ACHN (cell line): ENCODE results near the gene PDCD11.
A peak's percentile ranks its signal among the peaks of the same experiment; 100 is the strongest.
"Not testable (repeated sequence)": the region's sequence is repeated elsewhere in the genome, so short reads cannot be mapped to it uniquely, and the experiment has no call there.

Source experiments
- DNase-seq: peaks from one replicate; pipeline ENCODE4 v3.0.0-alpha.2; 2015
- in situ Hi-C: cut with HindIII; loops from 2 replicates; pipeline ENCODE4 v1.10.0; 2017; ENCODE audit warnings: low sequenced_read_pairs, low pct_ligation_motif_present, low pct_unique_long_range_greater_than_20kb

PDCD11 gene

GRCh38 chr10:103459615-103460014, 63.2 kb downstream of the PDCD11 start:
- no peak for DNase-seq
- in situ Hi-C loops, result no loop called here

GRCh38 chr10:103463499-103463898, 67.1 kb downstream of the PDCD11 start:
- in situ Hi-C loops, result no loop called here

GRCh38 chr10:103465411-103466179, 69.2 kb downstream of the PDCD11 start:
- in situ Hi-C loops, result no loop called here
- no peak for DNase-seq

More at GRCh38 chr10:103463499-103463898, 67.1 kb downstream of the PDCD11 start:
- DNase-seq, result no peak

- DNase-seq, result no peak
Measured at GRCh38 chr10:103466734-103467133, 70.3 kb downstream of the PDCD11 start.

GRCh38 chr10:103467406-103467805, 71.0 kb downstream of the PDCD11 start:
- in situ Hi-C loops, result no loop called here
- DNase-seq, result no peak

More at GRCh38 chr10:103466734-103467133, 70.3 kb downstream of the PDCD11 start:
- in situ Hi-C loops, result no loop called here

GRCh38 chr10:103469201-103469600, 72.8 kb downstream of the PDCD11 start:
- in situ Hi-C loops, result no loop called here
- no peak for DNase-seq

- in situ Hi-C loops, result no loop called here
- no peak for DNase-seq
Measured at GRCh38 chr10:103470761-103471653, 74.6 kb downstream of the PDCD11 start.

- DNase-seq, result no peak
Measured at GRCh38 chr10:103472005-103472404, 75.6 kb downstream of the PDCD11 start.

GRCh38 chr10:103473261-103473671, 76.8 kb downstream of the PDCD11 start:
- in situ Hi-C loops, result no loop called here
- no peak for DNase-seq

More at GRCh38 chr10:103472005-103472404, 75.6 kb downstream of the PDCD11 start:
- in situ Hi-C loops, result no loop called here

- DNase-seq, result no peak
- in situ Hi-C loops, result no loop called here
Measured at GRCh38 chr10:103474077-103474476, 77.7 kb downstream of the PDCD11 start.

- DNase-seq, result no peak
- in situ Hi-C loops, result no loop called here
Measured at GRCh38 chr10:103475437-103475836, 79.0 kb downstream of the PDCD11 start.

GRCh38 chr10:103476046-103476768, 79.8 kb downstream of the PDCD11 start:
- peak; percentile 14 for DNase-seq
- in situ Hi-C loops, result no loop called here

- in situ Hi-C loops, result no loop called here
- no peak for DNase-seq
Measured at GRCh38 chr10:103478671-103479070, 82.2 kb downstream of the PDCD11 start.

- no peak for DNase-seq
- in situ Hi-C loops, result no loop called here
Measured at GRCh38 chr10:103479135-103479534, 82.7 kb downstream of the PDCD11 start, which contains the start of gene CALHM3. CALHM3 (minus strand) TSS chr10:103479240; CDS start chr10:103479032, 208 bp downstream.

- in situ Hi-C loops, result no loop called here
- no peak for DNase-seq
Measured at GRCh38 chr10:103480521-103480920, 84.1 kb downstream of the PDCD11 start.

GRCh38 chr10:103481974-103482531, 85.6 kb downstream of the PDCD11 start:
- DNase-seq, result peak; percentile 73
- in situ Hi-C loops, result no loop called here

GRCh38 chr10:103486635-103487409, 90.4 kb downstream of the PDCD11 start:
- DNase-seq, in situ Hi-C loops: not testable (repeated sequence)

GRCh38 chr10:103487410-103487708, 90.9 kb downstream of the PDCD11 start:
- in situ Hi-C loops, result no loop called here

More at GRCh38 chr10:103487410-103487708, 90.9 kb downstream of the PDCD11 start:
- no peak for DNase-seq
